IPS DF 4.7 (cell line): ENCODE measurements around the gene RGR.

Source experiments
- DNase-seq: peaks from one replicate; pipeline ENCODE4 v3.0.0-alpha.2; 2013; ENCODE audit warnings: low spot score; ENCODE audit errors: extremely low read depth

The RGR gene

GRCh38 chr10:84294766-84295447 lies 50.1 kb downstream of the RGR start:
- DNase-seq = no peak

GRCh38 chr10:84296091-84296981 lies 51.5 kb downstream of the RGR start:
- peak; percentile 46 for DNase-seq

- no peak for DNase-seq
Observed at GRCh38 chr10:84298057-84298456, 53.2 kb downstream of the RGR start.

- no peak for DNase-seq
Observed at GRCh38 chr10:84302223-84302622, 57.4 kb downstream of the RGR start.

DNA sequence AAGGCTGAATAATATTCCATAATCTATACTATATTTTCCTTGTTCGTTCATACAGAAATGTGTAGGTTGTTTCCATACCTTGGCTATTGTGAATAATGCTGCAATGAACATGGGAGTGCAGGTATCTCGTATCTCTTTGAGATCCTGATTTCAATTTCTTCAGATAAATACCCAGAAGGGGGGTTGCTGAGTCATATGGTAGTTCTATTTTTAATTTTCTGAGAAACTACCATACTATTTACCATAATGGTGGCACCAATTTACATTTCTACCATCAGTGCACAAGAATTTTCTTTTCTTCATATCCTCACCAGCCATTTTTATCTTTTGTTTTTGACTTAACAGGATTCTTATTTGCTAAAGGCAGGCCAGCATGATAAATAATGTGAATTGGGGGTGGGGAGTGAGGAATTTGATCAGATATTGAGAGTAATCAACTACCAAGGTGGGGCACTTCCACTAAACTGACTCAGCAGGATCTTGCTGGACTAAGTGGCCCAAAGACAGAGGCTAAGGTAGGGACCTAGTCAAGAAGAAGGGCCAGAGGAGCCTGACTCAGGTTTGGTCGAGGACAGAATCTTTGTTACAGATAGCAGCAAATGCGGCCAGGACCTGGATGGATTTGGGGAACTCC lies 62.0 kb downstream of the RGR start:
- DNase-seq = no peak

- DNase-seq = no peak
Observed at GRCh38 chr10:84308021-84308420, 63.2 kb downstream of the RGR start.

GRCh38 chr10:84308481-84309304 lies 63.8 kb downstream of the RGR start:
- no peak for DNase-seq
